Neutrophil (primary cell): ENCODE results near the gene CYB561D1.
"Not testable (repeated sequence)": the region's sequence is repeated elsewhere in the genome, so short reads cannot be mapped to it uniquely, and the experiment has no call there.

Experiments
- H3K27ac ChIP-seq: fragments of 200-600 bp; sonication (generic); 2 replicates; pipeline ENCODE4 v1.5.1; 2016; ENCODE audit warnings: mild to moderate bottlenecking, moderate library complexity
- H3K27me3 ChIP-seq: fragments of 200-600 bp; sonication (generic); 2 replicates; pipeline ENCODE4 v1.6.0; 2016; ENCODE audit warnings: mild to moderate bottlenecking
- H3K36me3 ChIP-seq: fragments of 200-600 bp; sonication (generic); 2 replicates; pipeline ENCODE4 v1.5.1; 2017
- H3K4me1 ChIP-seq, 2 experiments: fragments of 200-600 bp in 1 of 2; sonication (generic) in 1 of 2; 1 replicate in 1 of 2; 2 replicates in 1 of 2; pipeline versions ENCODE4 v1.5.1 to v1.6.1; 2013 to 2016; ENCODE audit warnings: low read depth in 1 of 2, low read length in 1 of 2, mild to moderate bottlenecking in 1 of 2, moderate library complexity in 1 of 2; ENCODE audit not compliant: control insufficient read depth in 1 of 2, insufficient read depth in 1 of 2
- H3K4me3 ChIP-seq, 2 experiments: fragments of 200-600 bp in 1 of 2; sonication (generic) in 1 of 2; 1 replicate in 1 of 2; 2 replicates in 1 of 2; pipeline ENCODE4 v1.5.1; 2013 to 2016; ENCODE audit warnings: low read depth in 1 of 2, low read length in 1 of 2, mild to moderate bottlenecking in 1 of 2, moderate library complexity in 1 of 2
- H3K9me3 ChIP-seq: fragments of 200-600 bp; sonication (generic); 2 replicates; pipeline ENCODE4 v1.5.1; 2016
- CTCF ChIP-seq: fragments of 200-600 bp; sonication (generic); IDR thresholded peaks from 2 replicates; pipeline ENCODE4 v1.5.1; 2016; ENCODE audit warnings: antibody characterized with exemption

CYB561D1 gene, protein sequence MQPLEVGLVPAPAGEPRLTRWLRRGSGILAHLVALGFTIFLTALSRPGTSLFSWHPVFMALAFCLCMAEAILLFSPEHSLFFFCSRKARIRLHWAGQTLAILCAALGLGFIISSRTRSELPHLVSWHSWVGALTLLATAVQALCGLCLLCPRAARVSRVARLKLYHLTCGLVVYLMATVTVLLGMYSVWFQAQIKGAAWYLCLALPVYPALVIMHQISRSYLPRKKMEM

GRCh38 chr1:109493805-109494539 lies at the start of gene CYB561D1:
Gene CYB561D1 (plus strand): TSS chr1:109494094. CDS start chr1:109494140, 46 bp downstream.
- H3K4me3 ChIP-seq, result peak within 1 kb of the TSS; percentile 98 to 99
- H3K27me3 ChIP-seq, result no peaks in the 10 kb centered on the region
- peak within 1 kb of the TSS; percentile 88 for H3K27ac ChIP-seq
- TF ChIP-seq CTCF, result peak; percentile 97
- peaks cover 39% of the 10 kb centered on the region for H3K36me3 ChIP-seq
- H3K9me3 ChIP-seq, result no peaks in the 10 kb centered on the region
- peaks cover 20 to 21% of the 10 kb centered on the region in 2 experiments for H3K4me1 ChIP-seq

DNA sequence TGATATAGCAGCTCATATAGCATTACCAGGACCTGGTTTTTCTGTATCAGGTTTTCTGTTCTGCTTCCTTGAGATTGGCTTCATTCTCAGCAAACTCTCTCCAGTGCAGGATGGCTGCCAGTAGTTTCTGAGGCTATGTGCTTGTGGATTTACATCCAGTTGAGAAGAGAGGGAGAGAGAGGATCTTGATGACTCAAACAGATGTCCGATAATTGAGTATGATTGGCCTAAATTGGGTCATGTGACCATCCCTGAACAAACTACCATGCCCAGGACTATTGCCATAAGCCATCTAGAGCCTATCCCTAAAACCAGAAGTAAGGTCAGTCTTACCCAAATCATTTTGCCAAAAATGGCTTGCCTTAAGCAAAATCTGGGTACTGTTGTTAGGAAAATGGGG lies 49.5 kb upstream of the CYB561D1 start:
- no peaks in the 10 kb centered on the region for H3K36me3 ChIP-seq
- no peaks in the 10 kb centered on the region for H3K9me3 ChIP-seq
- H3K4me3 ChIP-seq, result no peak overlapping the region
- H3K27ac ChIP-seq, result no peak overlapping the region
- H3K27me3 ChIP-seq, result peaks cover 99% of the 10 kb centered on the region
- no peak for TF ChIP-seq CTCF
- H3K4me1 ChIP-seq, result no peaks in the 10 kb centered on the region

DNA sequence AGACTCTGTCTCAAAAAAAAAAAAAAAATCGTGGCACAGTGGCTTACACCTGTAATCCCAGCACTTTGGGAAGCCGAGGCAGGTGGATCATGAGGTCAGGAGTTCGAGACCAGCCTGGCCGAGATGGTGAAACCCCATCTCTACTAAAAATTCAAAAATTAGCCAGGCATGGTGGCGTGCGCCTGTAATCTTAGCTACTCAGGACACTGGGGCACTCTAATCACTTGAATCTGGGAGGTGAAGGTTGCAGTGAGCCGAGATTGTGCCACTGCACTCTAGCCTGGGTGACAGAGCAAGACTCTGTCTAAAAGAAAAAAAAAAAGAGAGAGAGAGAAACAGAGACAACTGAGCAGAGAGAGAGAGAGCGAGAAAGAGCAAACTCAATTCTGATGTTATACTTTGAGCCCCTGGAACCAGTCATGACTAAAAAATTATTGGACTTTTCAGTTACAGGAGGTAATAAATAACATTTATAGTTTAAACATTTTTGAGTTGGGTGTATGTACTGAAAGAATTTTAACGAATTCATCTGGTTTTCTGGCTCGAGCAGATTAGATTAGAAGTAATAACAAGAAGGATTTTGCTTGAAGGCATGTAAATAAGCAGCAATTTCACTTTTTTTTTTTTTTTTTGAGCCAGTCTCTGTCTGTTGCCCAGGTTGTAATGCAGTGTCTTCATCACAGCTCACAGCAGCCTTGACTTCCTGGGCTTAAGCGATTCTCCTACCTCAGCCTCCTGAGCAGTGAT lies 47.8 kb upstream of the CYB561D1 start:
- peaks cover 99% of the 10 kb centered on the region for H3K27me3 ChIP-seq
- not testable (repeated sequence) for H3K9me3 ChIP-seq, H3K36me3 ChIP-seq, H3K4me1 ChIP-seq, H3K4me3 ChIP-seq, H3K27ac ChIP-seq

- no peak for TF ChIP-seq CTCF
- H3K36me3 ChIP-seq, result no peaks in the 10 kb centered on the region
- no peak overlapping the region for H3K4me3 ChIP-seq
- H3K4me1 ChIP-seq, result no peaks in the 10 kb centered on the region
- H3K27ac ChIP-seq, result no peak overlapping the region
- H3K9me3 ChIP-seq, result no peaks in the 10 kb centered on the region
- peaks cover 99% of the 10 kb centered on the region for H3K27me3 ChIP-seq
Observed at GRCh38 chr1:109447524-109447923, 46.4 kb upstream of the CYB561D1 start.

DNA sequence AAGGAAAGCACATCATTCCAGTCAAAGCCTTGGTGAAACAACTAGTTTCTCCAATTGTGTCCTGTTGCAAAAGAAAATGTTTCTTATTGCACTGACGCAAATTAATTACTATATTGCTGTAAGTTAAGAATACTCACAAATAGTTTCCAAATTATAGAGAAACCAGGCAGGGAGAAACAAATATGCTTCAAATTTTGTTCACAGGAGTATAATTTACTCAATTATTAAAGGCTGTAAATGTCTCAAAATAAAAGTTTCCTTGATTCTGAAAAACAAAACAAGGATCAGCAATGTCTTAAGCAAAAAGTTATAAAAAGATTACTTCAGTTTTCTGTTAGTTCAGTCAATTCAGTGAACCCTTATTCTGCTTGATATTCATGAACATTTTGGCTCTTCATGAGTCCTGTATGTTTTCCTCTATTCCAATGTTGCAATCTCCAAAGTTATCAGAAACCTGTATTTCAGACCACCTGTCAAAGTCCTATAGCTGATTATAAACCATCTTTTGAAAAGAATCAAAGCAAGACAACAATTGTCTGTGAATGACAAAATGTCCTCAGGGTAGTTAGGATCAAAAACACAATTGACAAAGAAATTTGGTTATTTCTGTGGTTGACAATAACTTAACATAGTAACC lies 39.3 kb upstream of the CYB561D1 start:
- Histone ChIP-seq H3K27ac (no peak overlapping the region), H3K9me3 (no peaks in the 10 kb centered on the region), H3K27me3 (peaks cover 95% of the 10 kb centered on the region), H3K4me1 (no peaks in the 10 kb centered on the region), H3K4me3 (no peak overlapping the region), H3K36me3 (no peaks in the 10 kb centered on the region)
- no peak for TF ChIP-seq CTCF
